ENCODE data around the gene ART5. TPM values are rescaled to one million over a fixed set of nuclear protein-coding genes. Genes with fewer than 3 reads are reported as not detected.

The ART5 gene
- total and polyA plus RNA-seq, 2 experiments from 2014 or later = 6.4 to 12.9 TPM

- TF ChIP-seq REST (IDR thresholded peaks at IDR 0.05; ENCODE audit: unreplicated experiment) = no peak
- TF ChIP-seq EZH2phosphoT487 (IDR thresholded peaks at IDR 0.05; ENCODE audit: unreplicated experiment) = no peak
- TF ChIP-seq EZH2 (IDR thresholded peaks at IDR 0.05; ENCODE audit: low read depth, unreplicated experiment) = no peak
- TF ChIP-seq STAT1 (IDR thresholded peaks at IDR 0.05; ENCODE audit: unreplicated experiment) = no peak
- TF ChIP-seq ETS1 (IDR thresholded peaks at IDR 0.05) = no peak
- TF ChIP-seq ZNF331 (CRISPR knock-in tag; IDR thresholded peaks at IDR 0.05; ENCODE audit: low read depth) = no peak
- TF ChIP-seq NANOG (IDR thresholded peaks at IDR 0.05; ENCODE audit: borderline replicate concordance) = no peak
- no peak for TF ChIP-seq ZNF114 (CRISPR knock-in tag; IDR thresholded peaks at IDR 0.05)
- TF ChIP-seq POLR2AphosphoS5 (IDR thresholded peaks at IDR 0.05; ENCODE audit: low read depth) = no peak
- TF ChIP-seq CREB1 (CRISPR knock-in tag; IDR thresholded peaks at IDR 0.05; ENCODE audit: low read depth) = no peak
- no peak for TF ChIP-seq CTCF (conservative IDR thresholded peaks at IDR 0.05; ENCODE audit: low read depth in 2 of 2)
- TF ChIP-seq JUNB (IDR thresholded peaks at IDR 0.05; ENCODE audit: unreplicated experiment) = no peak
- TF ChIP-seq ZNF462 (CRISPR knock-in tag; IDR thresholded peaks at IDR 0.05) = no peak
- Histone ChIP-seq H2AFZ (no peak overlapping the region), H3K27me3 (ENCODE audit: insufficient read depth) (no peaks in the 10 kb centered on the region), H3F3A (replicated peaks; ENCODE audit: low read depth) (no peaks in the 10 kb centered on the region), H3K9me2 (ENCODE audit: insufficient read depth) (0 out of 2 replicates have a peak, but pooled peaks cover 3% of the 10 kb centered on the region), H4K20me1 (replicated peaks; ENCODE audit: insufficient read depth) (no peaks in the 10 kb centered on the region), H3K36me3 (ENCODE audit: insufficient read depth) (no peaks in the 10 kb centered on the region), H3K4me3 (no peak overlapping the region), H3K4me2 (no peak overlapping the region), H3K79me2 (replicated peaks; ENCODE audit: insufficient read depth) (no peaks in the 10 kb centered on the region), H3K27ac (ENCODE audit: low read depth) (no peak overlapping the region), H3K4me1 (ENCODE audit: insufficient read depth) (no peaks in the 10 kb centered on the region)
- H3K27me3 Mint-ChIP-seq (ENCODE audit: insufficient read depth, low read depth, poor library complexity) = peaks cover 6% of the 10 kb centered on the region
- ATAC-seq (no peak), DNase-seq (ENCODE audit: low spot score) (no peak)
- peaks cover 13% of the 10 kb centered on the region for H3K4me1 Mint-ChIP-seq
- peaks cover 5% of the 10 kb centered on the region; the same call in 1 of the 3 replicates for H3K9me3 Mint-ChIP-seq
- H3K4me3 Mint-ChIP-seq = no peak overlapping the region
- H3K36me3 Mint-ChIP-seq (ENCODE audit: low read depth) = no peaks in the 10 kb centered on the region; the same call in 2 of the 3 replicates
- no peak overlapping the region for H3K27ac Mint-ChIP-seq
Measured at GRCh38 chr11:3616721-3617460, 24.9 kb downstream of the ART5 start.

Data from GM23338 (cell line).